ENCODE data around the gene DLGAP5. TPM values are rescaled to one million over a fixed set of nuclear protein-coding genes. Genes with fewer than 3 reads are reported as not detected.

DLGAP5 gene
- polyA plus RNA-seq, 1 experiment: 8.9 TPM

- CTCF ChIA-PET: no interaction called here
These were observed 66.5 kb downstream of the DLGAP5 start for GRCh38 chr14:55124774-55125386.

GRCh38 chr14:55123852-55124639, 67.3 kb downstream of the DLGAP5 start:
- Histone ChIP-seq H3K27me3 (ENCODE audit: control insufficient read depth, insufficient read depth, low read length) (no peaks in the 10 kb centered on the region), H3K36me3 (ENCODE audit: control insufficient read depth, insufficient read depth, low read length) (no peaks in the 10 kb centered on the region), H3K4me3 (ENCODE audit: low read depth, low read length) (no peak overlapping the region)
- TF ChIP-seq, protein P1, sequence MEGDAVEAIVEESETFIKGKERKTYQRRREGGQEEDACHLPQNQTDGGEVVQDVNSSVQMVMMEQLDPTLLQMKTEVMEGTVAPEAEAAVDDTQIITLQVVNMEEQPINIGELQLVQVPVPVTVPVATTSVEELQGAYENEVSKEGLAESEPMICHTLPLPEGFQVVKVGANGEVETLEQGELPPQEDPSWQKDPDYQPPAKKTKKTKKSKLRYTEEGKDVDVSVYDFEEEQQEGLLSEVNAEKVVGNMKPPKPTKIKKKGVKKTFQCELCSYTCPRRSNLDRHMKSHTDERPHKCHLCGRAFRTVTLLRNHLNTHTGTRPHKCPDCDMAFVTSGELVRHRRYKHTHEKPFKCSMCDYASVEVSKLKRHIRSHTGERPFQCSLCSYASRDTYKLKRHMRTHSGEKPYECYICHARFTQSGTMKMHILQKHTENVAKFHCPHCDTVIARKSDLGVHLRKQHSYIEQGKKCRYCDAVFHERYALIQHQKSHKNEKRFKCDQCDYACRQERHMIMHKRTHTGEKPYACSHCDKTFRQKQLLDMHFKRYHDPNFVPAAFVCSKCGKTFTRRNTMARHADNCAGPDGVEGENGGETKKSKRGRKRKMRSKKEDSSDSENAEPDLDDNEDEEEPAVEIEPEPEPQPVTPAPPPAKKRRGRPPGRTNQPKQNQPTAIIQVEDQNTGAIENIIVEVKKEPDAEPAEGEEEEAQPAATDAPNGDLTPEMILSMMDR (IDR thresholded peaks at IDR 0.05; ENCODE audit: insufficient read depth, low read depth, low read length): no peak
- CTCF ChIA-PET: interaction anchor here (0.6 kb wide), 1 partner anchor 16 kb away, joined by 3 read pairs; no protein-coding TSS in a partner anchor
- DNase-seq (ENCODE audit: low read depth): no peak
- POLR2A ChIA-PET: interaction anchor here (0.7 kb wide), 1 partner anchor 21 kb away, joined by 4 read pairs; no protein-coding TSS in a partner anchor

More at GRCh38 chr14:55124774-55125386, 66.5 kb downstream of the DLGAP5 start:
- no peak overlapping the region for H3K4me3 ChIP-seq (ENCODE audit: low read depth, low read length)
- no peaks in the 10 kb centered on the region for H3K36me3 ChIP-seq (ENCODE audit: control insufficient read depth, insufficient read depth, low read length)
- POLR2A ChIA-PET: interaction anchor here (0.7 kb wide), 1 partner anchor 22 kb away, joined by 4 read pairs; no protein-coding TSS in a partner anchor
- no peak for DNase-seq (ENCODE audit: low read depth)
- no peaks in the 10 kb centered on the region for H3K27me3 ChIP-seq (ENCODE audit: control insufficient read depth, insufficient read depth, low read length)
- TF ChIP-seq, protein P1 (IDR thresholded peaks at IDR 0.05; ENCODE audit: insufficient read depth, low read depth, low read length): no peak

DNA sequence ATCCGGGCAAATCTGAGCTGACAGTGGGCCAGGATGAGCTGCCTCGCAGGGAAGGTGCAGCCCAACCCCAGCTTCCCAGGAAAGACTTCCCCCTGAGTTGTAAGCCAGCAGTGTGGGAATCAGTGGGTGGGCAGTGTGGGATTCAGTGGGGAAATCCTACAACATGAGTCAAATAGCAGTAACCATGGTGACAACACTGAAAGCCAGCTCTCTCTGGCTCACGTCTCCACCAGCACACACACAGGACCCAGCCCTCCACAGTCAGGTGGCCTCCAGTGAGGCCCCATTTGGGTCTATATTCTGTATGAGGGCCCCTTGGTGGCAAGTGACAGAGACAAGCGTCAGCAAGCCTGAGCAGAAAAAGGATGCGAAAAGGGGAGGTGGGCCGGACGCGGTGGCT, 68.3 kb downstream of the DLGAP5 start:
- TF ChIP-seq, protein P1 (IDR thresholded peaks at IDR 0.05; ENCODE audit: insufficient read depth, low read depth, low read length): no peak
- peak; percentile 83 for DNase-seq (ENCODE audit: low read depth)
- no peak overlapping the region for H3K4me3 ChIP-seq (ENCODE audit: low read depth, low read length)
- CTCF ChIA-PET: no interaction called here
- POLR2A ChIA-PET: interaction anchor here (0.6 kb wide), 1 partner anchor 15 kb away, joined by 3 read pairs; no protein-coding TSS in a partner anchor
- no peaks in the 10 kb centered on the region for H3K27me3 ChIP-seq (ENCODE audit: control insufficient read depth, insufficient read depth, low read length)
- no peaks in the 10 kb centered on the region for H3K36me3 ChIP-seq (ENCODE audit: control insufficient read depth, insufficient read depth, low read length)

DNA sequence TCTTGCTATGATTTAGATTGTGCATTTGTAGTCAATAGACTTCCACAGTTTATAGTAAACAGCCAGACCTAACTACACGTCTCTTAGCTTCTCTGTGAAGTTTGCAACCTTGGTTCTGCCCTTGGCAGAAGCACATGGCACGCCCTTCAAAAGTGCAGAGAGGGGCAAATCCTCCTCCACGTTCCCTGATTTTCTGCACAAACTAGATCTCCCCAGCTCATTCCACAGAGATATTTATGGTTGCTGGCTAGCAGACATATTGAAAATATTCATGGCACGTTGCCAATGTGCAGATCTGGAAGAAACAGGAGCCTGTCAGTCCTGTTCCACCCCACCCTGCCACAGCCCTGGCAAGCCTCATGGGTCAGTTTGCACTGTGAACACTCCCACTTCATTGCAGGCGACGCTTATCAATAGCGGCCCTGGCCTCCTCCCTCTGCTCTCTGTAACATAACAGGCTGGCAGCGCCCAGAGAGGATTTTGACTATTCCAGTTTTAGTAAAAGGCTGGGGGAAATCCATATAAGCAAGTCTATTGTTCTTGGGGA, 68.9 kb downstream of the DLGAP5 start:
- no peak overlapping the region for H3K4me3 ChIP-seq (ENCODE audit: low read depth, low read length)
- no peaks in the 10 kb centered on the region for H3K27me3 ChIP-seq (ENCODE audit: control insufficient read depth, insufficient read depth, low read length)
- no peaks in the 10 kb centered on the region for H3K36me3 ChIP-seq (ENCODE audit: control insufficient read depth, insufficient read depth, low read length)
- ChIA-PET POLR2A (interaction anchor here (0.6 kb wide), 1 partner anchor 14 kb away, joined by 3 read pairs; no protein-coding TSS in a partner anchor), CTCF (interaction anchor here (1.0 kb wide), 1 partner anchor 15 kb away, joined by 3 read pairs; no protein-coding TSS in a partner anchor)
- DNase-seq (ENCODE audit: low read depth): no peak
- TF ChIP-seq, protein P1 (IDR thresholded peaks at IDR 0.05; ENCODE audit: insufficient read depth, low read depth, low read length): no peak

Data from BJ (cell line).